Measurements from ENCODE around the gene PIP5K1C. TPM values are rescaled to one million over a fixed set of nuclear protein-coding genes. Genes with fewer than 3 reads are reported as not detected.

Gene PIP5K1C
- total RNA-seq, 1 donor from 2014 or later = 23.5 TPM

GRCh38 chr19:3612330-3612729 lies 87.9 kb downstream of the PIP5K1C start:
- intact Hi-C loops (cut with micrococcal nuclease) = no loop called here

GRCh38 chr19:3611841-3612240 lies 88.4 kb downstream of the PIP5K1C start:
- intact Hi-C loops (cut with micrococcal nuclease) = no loop called here

GRCh38 chr19:3610745-3611717 lies 89.2 kb downstream of the PIP5K1C start:
- intact Hi-C loops (cut with micrococcal nuclease) = no loop called here

GRCh38 chr19:3609779-3610719 lies 90.2 kb downstream of the PIP5K1C start:
- intact Hi-C loops (cut with micrococcal nuclease) = loop anchor here (5.0 kb wide), 1 partner anchor 38 kb away; the partner anchor contains the start of gene HMG20B

- intact Hi-C loops (cut with micrococcal nuclease) = loop anchor here (5.0 kb wide), 1 partner anchor 37 kb away; the partner anchor contains the start of gene HMG20B
Observed at GRCh38 chr19:3608750-3609322, 91.4 kb downstream of the PIP5K1C start.

- intact Hi-C loops (cut with micrococcal nuclease) = loop anchor here (5.0 kb wide), 1 partner anchor 36 kb away; the partner anchor contains the start of gene HMG20B
Observed at GRCh38 chr19:3608079-3608641, 92.1 kb downstream of the PIP5K1C start.

GRCh38 chr19:3607303-3608078 lies 92.8 kb downstream of the PIP5K1C start:
- intact Hi-C loops (cut with micrococcal nuclease) = loop anchor here (5.0 kb wide), 1 partner anchor 35 kb away; the partner anchor contains the start of gene HMG20B

GRCh38 chr19:3606690-3607289 lies 93.5 kb downstream of the PIP5K1C start, which contains the start of gene TBXA2R:
TBXA2R (minus strand) TSS chr19:3606875; CDS start chr19:3600634, 6,241 bp downstream.
- intact Hi-C loops (cut with micrococcal nuclease) = loop anchor here (5.0 kb wide), 1 partner anchor 34 kb away; the partner anchor contains the start of gene HMG20B

GRCh38 chr19:3606174-3606689 lies 94.0 kb downstream of the PIP5K1C start:
- intact Hi-C loops (cut with micrococcal nuclease) = loop anchor here (5.0 kb wide), 1 partner anchor 34 kb away; the partner anchor contains the start of gene HMG20B

GRCh38 chr19:3605770-3606169 lies 94.5 kb downstream of the PIP5K1C start:
- intact Hi-C loops (cut with micrococcal nuclease) = loop anchor here (5.0 kb wide), 1 partner anchor 33 kb away; the partner anchor contains the start of gene HMG20B

GRCh38 chr19:3605361-3605760 lies 94.9 kb downstream of the PIP5K1C start:
- intact Hi-C loops (cut with micrococcal nuclease) = loop anchor here (5.0 kb wide), 1 partner anchor 33 kb away; the partner anchor contains the start of gene HMG20B

- intact Hi-C loops (cut with micrococcal nuclease) = loop anchor here (5.0 kb wide), 1 partner anchor 33 kb away; the partner anchor contains the start of gene HMG20B
Observed at GRCh38 chr19:3604987-3605343, 95.3 kb downstream of the PIP5K1C start.

GRCh38 chr19:3604227-3604986 lies 95.9 kb downstream of the PIP5K1C start:
- intact Hi-C loops (cut with micrococcal nuclease) = no loop called here

GRCh38 chr19:3603121-3603811 lies 97.0 kb downstream of the PIP5K1C start:
- intact Hi-C loops (cut with micrococcal nuclease) = no loop called here

- intact Hi-C loops (cut with micrococcal nuclease) = no loop called here
Observed at GRCh38 chr19:3601021-3601420, 99.2 kb downstream of the PIP5K1C start.

- intact Hi-C loops (cut with micrococcal nuclease) = no loop called here
Observed at GRCh38 chr19:3599776-3600187, 100.5 kb downstream of the PIP5K1C start.

- intact Hi-C loops (cut with micrococcal nuclease) = no loop called here
Observed at GRCh38 chr19:3595521-3596061, 104.7 kb downstream of the PIP5K1C start.
